BE2C (cell line): ENCODE measurements around the gene ZIC2.

Experiments used
- DNase-seq: peaks from one replicate; pipeline ENCODE4 v3.0.0-alpha.2; 2020
- H3K27me3 ChIP-seq: fragments of 250-450 bp; sonication (Bioruptor Pico); 2 replicates; pipeline ENCODE4 v1.5.1; 2020; ENCODE audit warnings: mild to moderate bottlenecking
- H3K36me3 ChIP-seq: fragments of 250-450 bp; sonication (Bioruptor Pico); 2 replicates; pipeline ENCODE4 v1.5.1; 2020; ENCODE audit warnings: mild to moderate bottlenecking
- H3K4me1 ChIP-seq: fragments of 250-450 bp; sonication (Bioruptor Pico); 2 replicates; pipeline ENCODE4 v1.5.1; 2020
- H3K4me3 ChIP-seq: 2 replicates; pipeline ENCODE4 v1.5.1; 2011; ENCODE audit warnings: low read depth, low read length
- H3K9me3 ChIP-seq: fragments of 250-450 bp; sonication (Bioruptor Pico); 2 replicates; pipeline ENCODE4 v1.5.1; 2020
- TF ChIP-seq, protein P1 (sequence below): IDR thresholded peaks from 2 replicates; pipeline ENCODE4 v1.5.1; 2012; ENCODE audit warnings: mild to moderate bottlenecking, low read depth, low read length

ZIC2 gene

GRCh38 chr13:99978799-99979452 is 2.7 kb upstream of the ZIC2 start:
- no peaks in the 10 kb centered on the region; the same call in 1 of the 2 replicates for H3K9me3 ChIP-seq
- H3K4me1 ChIP-seq, result no peaks in the 10 kb centered on the region
- no peaks in the 10 kb centered on the region for H3K36me3 ChIP-seq
- H3K27me3 ChIP-seq, result peaks cover 94% of the 10 kb centered on the region
- no peak overlapping the region for H3K4me3 ChIP-seq
- no peak for DNase-seq
- TF ChIP-seq, protein P1, sequence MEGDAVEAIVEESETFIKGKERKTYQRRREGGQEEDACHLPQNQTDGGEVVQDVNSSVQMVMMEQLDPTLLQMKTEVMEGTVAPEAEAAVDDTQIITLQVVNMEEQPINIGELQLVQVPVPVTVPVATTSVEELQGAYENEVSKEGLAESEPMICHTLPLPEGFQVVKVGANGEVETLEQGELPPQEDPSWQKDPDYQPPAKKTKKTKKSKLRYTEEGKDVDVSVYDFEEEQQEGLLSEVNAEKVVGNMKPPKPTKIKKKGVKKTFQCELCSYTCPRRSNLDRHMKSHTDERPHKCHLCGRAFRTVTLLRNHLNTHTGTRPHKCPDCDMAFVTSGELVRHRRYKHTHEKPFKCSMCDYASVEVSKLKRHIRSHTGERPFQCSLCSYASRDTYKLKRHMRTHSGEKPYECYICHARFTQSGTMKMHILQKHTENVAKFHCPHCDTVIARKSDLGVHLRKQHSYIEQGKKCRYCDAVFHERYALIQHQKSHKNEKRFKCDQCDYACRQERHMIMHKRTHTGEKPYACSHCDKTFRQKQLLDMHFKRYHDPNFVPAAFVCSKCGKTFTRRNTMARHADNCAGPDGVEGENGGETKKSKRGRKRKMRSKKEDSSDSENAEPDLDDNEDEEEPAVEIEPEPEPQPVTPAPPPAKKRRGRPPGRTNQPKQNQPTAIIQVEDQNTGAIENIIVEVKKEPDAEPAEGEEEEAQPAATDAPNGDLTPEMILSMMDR, result no peak

DNA sequence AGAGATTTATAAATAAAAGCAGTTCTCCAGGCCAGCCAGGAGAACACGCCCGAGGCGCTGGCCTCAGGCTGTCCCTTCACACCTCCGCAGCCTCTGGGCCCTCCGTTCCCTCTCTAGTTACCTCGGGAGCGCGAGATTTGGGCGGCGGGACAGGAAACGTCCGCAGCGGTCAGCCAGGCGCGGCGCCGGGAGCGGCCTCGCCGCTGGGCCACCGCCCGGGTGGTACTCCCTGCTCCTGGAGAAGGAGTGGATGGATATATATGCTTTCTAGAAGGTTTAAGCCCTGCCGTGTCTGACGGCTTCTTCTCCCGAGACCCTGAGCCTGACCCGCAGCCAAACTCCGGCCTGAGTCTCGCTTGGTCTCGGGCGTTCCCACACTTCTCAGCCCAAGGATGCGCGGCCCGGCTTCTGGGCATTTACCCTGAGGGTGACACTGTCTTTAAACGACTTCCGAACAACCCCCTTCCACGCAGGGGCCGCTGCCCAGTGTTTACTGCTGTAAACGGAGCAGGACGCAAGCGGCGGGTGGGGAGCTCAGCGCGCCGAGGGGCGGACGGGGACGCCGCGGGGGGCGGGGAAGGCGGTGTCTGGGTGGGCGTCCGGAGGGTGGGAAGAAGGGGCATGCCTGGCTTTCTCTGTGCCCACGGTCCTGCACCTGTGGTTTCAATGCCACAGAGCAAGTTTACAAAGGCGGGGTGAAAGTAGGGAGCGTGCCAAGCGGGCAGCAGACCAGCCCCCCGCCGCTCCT is 2.0 kb upstream of the ZIC2 start:
- H3K27me3 ChIP-seq, result peaks cover 94% of the 10 kb centered on the region
- no peaks in the 10 kb centered on the region for H3K36me3 ChIP-seq
- H3K9me3 ChIP-seq, result no peaks in the 10 kb centered on the region; the same call in 1 of the 2 replicates
- TF ChIP-seq, protein P1, result no peak
- no peak for DNase-seq
- no peaks in the 10 kb centered on the region for H3K4me1 ChIP-seq
- H3K4me3 ChIP-seq, result no peak overlapping the region; the same call in 1 of the 2 replicates

- H3K27me3 ChIP-seq, result peaks cover 94% of the 10 kb centered on the region
- H3K4me3 ChIP-seq, result peak overlapping the region; percentile 56
- DNase-seq, result peak; percentile 86
- TF ChIP-seq, protein P1, result no peak
- no peaks in the 10 kb centered on the region for H3K36me3 ChIP-seq
- no peaks in the 10 kb centered on the region; the same call in 1 of the 2 replicates for H3K9me3 ChIP-seq
- H3K4me1 ChIP-seq, result no peaks in the 10 kb centered on the region
Measured at GRCh38 chr13:99980201-99980823, 1.3 kb upstream of the ZIC2 start.

DNA sequence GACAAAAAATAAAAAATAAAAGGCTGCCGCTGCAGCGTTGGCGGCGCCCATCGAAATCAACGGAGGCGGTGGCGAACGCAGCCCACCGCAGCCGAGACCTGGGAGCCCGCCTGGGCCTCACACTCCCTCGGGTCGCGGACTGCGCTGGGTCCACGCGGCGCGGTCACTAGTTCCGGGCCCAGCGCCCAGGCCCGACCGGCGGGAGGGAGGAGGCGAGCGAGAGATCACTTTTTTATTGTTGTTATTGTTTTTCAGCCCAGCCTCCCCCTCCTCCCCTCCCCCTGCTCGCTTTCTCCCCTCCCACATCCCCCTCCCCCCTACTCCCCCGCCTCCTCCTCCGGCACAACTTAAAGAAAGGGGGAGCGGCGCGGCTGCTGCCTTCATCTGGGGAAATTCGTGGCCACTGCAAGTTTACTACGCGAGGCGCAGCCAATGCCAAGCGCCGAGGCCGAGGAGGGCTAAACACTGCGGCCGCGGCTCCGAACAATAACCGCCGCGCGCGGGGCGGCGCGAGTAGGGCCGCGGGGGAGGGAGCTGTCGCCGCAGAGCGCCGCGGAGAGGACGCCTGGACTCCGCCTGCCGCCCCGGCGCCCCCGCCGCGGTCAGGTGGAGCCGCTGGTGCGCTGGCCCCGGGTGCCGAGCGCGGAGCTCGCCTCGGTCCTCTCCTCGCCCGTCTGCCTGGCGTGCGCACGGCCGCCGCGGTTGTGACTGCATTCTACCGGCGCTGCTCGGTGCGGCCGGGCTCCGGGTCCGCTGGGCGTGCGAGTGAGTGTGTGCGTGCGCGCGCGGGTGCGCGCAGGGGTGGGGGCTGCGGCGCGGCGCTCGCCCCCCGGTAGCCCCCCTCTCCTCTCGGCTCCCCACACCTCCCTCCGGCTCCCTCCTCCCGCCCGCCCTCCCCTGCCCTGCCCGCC is 505 bp upstream of the ZIC2 start:
- Histone ChIP-seq H3K27me3 (peaks cover 91% of the 10 kb centered on the region), H3K9me3 (no peaks in the 10 kb centered on the region; the same call in 1 of the 2 replicates), H3K4me1 (no peaks in the 10 kb centered on the region), H3K4me3 (peak overlapping the region; percentile 56), H3K36me3 (no peaks in the 10 kb centered on the region)
- TF ChIP-seq, protein P1, result no peak
- peak; percentile 52 for DNase-seq

DNA sequence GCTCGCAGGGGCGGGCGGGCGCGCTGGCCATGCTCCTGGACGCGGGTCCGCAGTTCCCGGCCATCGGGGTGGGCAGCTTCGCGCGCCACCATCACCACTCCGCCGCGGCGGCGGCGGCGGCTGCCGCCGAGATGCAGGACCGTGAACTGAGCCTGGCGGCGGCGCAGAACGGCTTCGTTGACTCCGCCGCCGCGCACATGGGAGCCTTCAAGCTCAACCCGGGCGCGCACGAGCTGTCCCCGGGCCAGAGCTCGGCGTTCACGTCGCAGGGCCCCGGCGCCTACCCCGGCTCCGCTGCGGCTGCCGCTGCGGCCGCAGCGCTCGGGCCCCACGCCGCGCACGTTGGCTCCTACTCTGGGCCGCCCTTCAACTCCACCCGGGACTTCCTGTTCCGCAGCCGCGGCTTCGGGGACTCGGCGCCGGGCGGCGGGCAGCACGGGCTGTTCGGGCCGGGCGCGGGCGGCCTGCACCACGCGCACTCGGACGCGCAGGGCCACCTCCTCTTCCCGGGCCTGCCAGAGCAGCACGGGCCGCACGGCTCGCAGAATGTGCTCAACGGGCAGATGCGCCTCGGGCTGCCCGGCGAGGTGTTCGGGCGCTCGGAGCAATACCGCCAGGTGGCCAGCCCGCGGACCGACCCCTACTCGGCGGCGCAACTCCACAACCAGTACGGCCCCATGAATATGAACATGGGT is 599 bp downstream of the ZIC2 start:
- Histone ChIP-seq H3K27me3 (peaks cover 91% of the 10 kb centered on the region), H3K4me3 (no peak overlapping the region), H3K36me3 (no peaks in the 10 kb centered on the region), H3K9me3 (no peaks in the 10 kb centered on the region; the same call in 1 of the 2 replicates), H3K4me1 (no peaks in the 10 kb centered on the region)
- no peak for DNase-seq
- TF ChIP-seq, protein P1, result no peak
